Measurements from ENCODE around the gene C4BPB. TPM values are rescaled to one million over a fixed set of nuclear protein-coding genes. Genes with fewer than 3 reads are reported as not detected.

The C4BPB gene
- total RNA-seq, 1 donor from 2014 or later = 1.8 TPM

- intact Hi-C loops (cut with DNase I) = no loop called here
- ATAC-seq = no peak
- DNase-seq (ENCODE audit: low spot score) = no peak
These were observed 29.5 kb upstream of the C4BPB start for GRCh38 chr1:207058878-207059867.

GRCh38 chr1:207059881-207060280 is 28.8 kb upstream of the C4BPB start:
- intact Hi-C loops (cut with DNase I) = no loop called here
- ATAC-seq (no peak), DNase-seq (ENCODE audit: low spot score) (no peak)

- no peak for ATAC-seq
- no peak for DNase-seq (ENCODE audit: low spot score)
- intact Hi-C loops (cut with DNase I) = no loop called here
These were observed 28.1 kb upstream of the C4BPB start for GRCh38 chr1:207060596-207060995.

GRCh38 chr1:207062058-207062457 is 26.6 kb upstream of the C4BPB start:
- ATAC-seq (no peak), DNase-seq (ENCODE audit: low spot score) (no peak)
- intact Hi-C loops (cut with DNase I) = no loop called here

GRCh38 chr1:207063014-207063413 is 25.6 kb upstream of the C4BPB start:
- DNase-seq (ENCODE audit: low spot score) (no peak), ATAC-seq (no peak)
- intact Hi-C loops (cut with DNase I) = no loop called here

GRCh38 chr1:207064561-207064960 is 24.1 kb upstream of the C4BPB start:
- DNase-seq (ENCODE audit: low spot score) = no peak
- intact Hi-C loops (cut with DNase I) = no loop called here
- ATAC-seq = peak; percentile 60

- intact Hi-C loops (cut with DNase I) = no loop called here
- no peak for ATAC-seq
These were observed 21.5 kb upstream of the C4BPB start for GRCh38 chr1:207067185-207067584.

GRCh38 chr1:207067665-207068064 is 21.0 kb upstream of the C4BPB start:
- intact Hi-C loops (cut with DNase I) = no loop called here
- ATAC-seq (no peak), DNase-seq (ENCODE audit: low spot score) (no peak)

More at GRCh38 chr1:207067185-207067584, 21.5 kb upstream of the C4BPB start:
- DNase-seq (ENCODE audit: low spot score) = no peak

GRCh38 chr1:207069061-207069460 is 19.6 kb upstream of the C4BPB start:
- ATAC-seq = no peak
- no peak for DNase-seq (ENCODE audit: low spot score)
- intact Hi-C loops (cut with DNase I) = no loop called here

- ATAC-seq (no peak), DNase-seq (ENCODE audit: low spot score) (no peak)
- intact Hi-C loops (cut with DNase I) = no loop called here
These were observed 18.7 kb upstream of the C4BPB start for GRCh38 chr1:207069858-207070506.

- DNase-seq (ENCODE audit: low spot score) (no peak), ATAC-seq (no peak)
- intact Hi-C loops (cut with DNase I) = no loop called here
These were observed 17.8 kb upstream of the C4BPB start for GRCh38 chr1:207070811-207071210.

- intact Hi-C loops (cut with DNase I) = no loop called here
- DNase-seq (ENCODE audit: low spot score) = no peak
- ATAC-seq = no peak
These were observed 17.2 kb upstream of the C4BPB start for GRCh38 chr1:207071426-207071825.

- no peak for DNase-seq (ENCODE audit: low spot score)
- ATAC-seq = no peak
- intact Hi-C loops (cut with DNase I) = no loop called here
These were observed 16.4 kb upstream of the C4BPB start for GRCh38 chr1:207072233-207072632.

GRCh38 chr1:207073906-207074820 is 14.5 kb upstream of the C4BPB start:
- intact Hi-C loops (cut with DNase I) = no loop called here
- no peak for DNase-seq (ENCODE audit: low spot score)
- ATAC-seq = no peak

GRCh38 chr1:207076181-207076955 is 12.3 kb upstream of the C4BPB start:
- no peak for DNase-seq (ENCODE audit: low spot score)
- intact Hi-C loops (cut with DNase I) = no loop called here
- no peak for ATAC-seq

- no peak for DNase-seq (ENCODE audit: low spot score)
- no peak for ATAC-seq
- intact Hi-C loops (cut with DNase I) = no loop called here
These were observed 11.6 kb upstream of the C4BPB start for GRCh38 chr1:207077012-207077411.

- no peak for DNase-seq (ENCODE audit: low spot score)
- intact Hi-C loops (cut with DNase I) = no loop called here
These were observed 10.9 kb upstream of the C4BPB start for GRCh38 chr1:207077470-207078377.

More at GRCh38 chr1:207077470-207078377, 10.9 kb upstream of the C4BPB start:
- peak; percentile 89 for ATAC-seq
